Fibroblast of upper back skin (primary cell): ENCODE results near the gene C11orf42.
"Not testable (repeated sequence)": the region's sequence is repeated elsewhere in the genome, so short reads cannot be mapped to it uniquely, and the experiment has no call there.

Source experiments
- DNase-seq: peaks from one replicate; pipeline ENCODE4 v3.0.0-alpha.2; 2013

The C11orf42 gene

GRCh38 chr11:6223854-6224253, 18.5 kb downstream of the C11orf42 start:
- DNase-seq, result no peak

- DNase-seq, result no peak
These were observed 19.1 kb downstream of the C11orf42 start for GRCh38 chr11:6224421-6224820.

GRCh38 chr11:6225024-6225423, 19.7 kb downstream of the C11orf42 start:
- DNase-seq, result no peak

GRCh38 chr11:6225896-6226295, 20.5 kb downstream of the C11orf42 start:
- DNase-seq, result no peak

GRCh38 chr11:6228520-6228919, 23.2 kb downstream of the C11orf42 start:
- no peak for DNase-seq

- DNase-seq, result no peak
These were observed 24.6 kb downstream of the C11orf42 start for GRCh38 chr11:6229911-6230310.

- no peak for DNase-seq
These were observed 27.5 kb downstream of the C11orf42 start for GRCh38 chr11:6232899-6233298.

- DNase-seq, result no peak
These were observed 28.6 kb downstream of the C11orf42 start for GRCh38 chr11:6233984-6234386.

- DNase-seq, result peak; percentile 100
These were observed 29.2 kb downstream of the C11orf42 start, which contains the start of gene FHIP1B for GRCh38 chr11:6234387-6235107. Gene FHIP1B, minus strand, starts transcription at chr11:6234636. Its CDS starts 10,120 bp downstream, at chr11:6224516.

GRCh38 chr11:6237266-6237665, 31.9 kb downstream of the C11orf42 start:
- no peak for DNase-seq

GRCh38 chr11:6237761-6238302, 32.5 kb downstream of the C11orf42 start:
- DNase-seq, result no peak

- DNase-seq, result no peak
These were observed 33.5 kb downstream of the C11orf42 start, which contains the start of gene CNGA4 for GRCh38 chr11:6238902-6239301. Gene CNGA4, plus strand, starts transcription at chr11:6239089. Its CDS starts 118 bp downstream, at chr11:6239207.

- DNase-seq, result no peak
These were observed 34.8 kb downstream of the C11orf42 start for GRCh38 chr11:6240139-6240538.

GRCh38 chr11:6240781-6241180, 35.4 kb downstream of the C11orf42 start:
- DNase-seq, result no peak

GRCh38 chr11:6241316-6241715, 36.0 kb downstream of the C11orf42 start:
- DNase-seq, result no peak

- DNase-seq, result no peak
These were observed 40.2 kb downstream of the C11orf42 start for GRCh38 chr11:6245536-6245935.

- DNase-seq, result peak; percentile 36
These were observed 42.9 kb downstream of the C11orf42 start for GRCh38 chr11:6248248-6248647.

GRCh38 chr11:6248897-6249296, 43.5 kb downstream of the C11orf42 start:
- not testable (repeated sequence) for DNase-seq

GRCh38 chr11:6249770-6250555, 44.6 kb downstream of the C11orf42 start:
- DNase-seq, result peak; percentile 36

- DNase-seq, result peak; percentile 65
These were observed 45.9 kb downstream of the C11orf42 start for GRCh38 chr11:6251120-6251733.

GRCh38 chr11:6251990-6252473, 46.7 kb downstream of the C11orf42 start:
- no peak for DNase-seq

- no peak for DNase-seq
These were observed 47.8 kb downstream of the C11orf42 start for GRCh38 chr11:6253197-6253596.

GRCh38 chr11:6258141-6258540, 52.8 kb downstream of the C11orf42 start:
- DNase-seq, result no peak
